Lower lobe of right lung (tissue), 2 donors: Measurements from ENCODE around the gene PI4KA. TPM values are rescaled to one million over a fixed set of nuclear protein-coding genes. Genes with fewer than 3 reads are reported as not detected.
A peak's percentile ranks its signal among the peaks of the same experiment; 100 is the strongest.
"Not testable (repeated sequence)": the region's sequence is repeated elsewhere in the genome, so short reads cannot be mapped to it uniquely, and the experiment has no call there.

Experiments
- ATAC-seq, 2 donors: fragments of 200-7000 bp; cut with Tn5 transposase; one replicate each; pipeline ENCODE4 v1.9.1; 2020 to 2022; ENCODE audit warnings: mild to moderate bottlenecking in 2 of 2, moderate library complexity in 2 of 2
- DNase-seq: peaks from one replicate; pipeline ENCODE4 v3.0.0-alpha.2; 2020
- H3K27ac ChIP-seq: fragments of 200-600 bp; one replicate; pipeline ENCODE4 v1.8.0; 2022
- H3K27me3 ChIP-seq: fragments of 200-600 bp; one replicate; pipeline ENCODE4 v1.8.0; 2022; ENCODE audit warnings: low read depth
- H3K36me3 ChIP-seq: fragments of 200-600 bp; one replicate; pipeline ENCODE4 v1.8.0; 2022; ENCODE audit warnings: mild to moderate bottlenecking
- H3K4me1 ChIP-seq: fragments of 200-600 bp; one replicate; pipeline ENCODE4 v1.8.0; 2022
- H3K4me3 ChIP-seq: fragments of 200-600 bp; one replicate; pipeline ENCODE4 v1.8.0; 2022; ENCODE audit warnings: mild to moderate bottlenecking
- H3K9me3 ChIP-seq: fragments of 200-600 bp; one replicate; pipeline ENCODE4 v1.8.0; 2022
- CTCF ChIP-seq: fragments of 200-600 bp; IDR thresholded peaks from one replicate; pipeline ENCODE4 v1.8.0; 2022; ENCODE audit warnings: antibody characterized with exemption, mild to moderate bottlenecking
- intact Hi-C: fragments of 100-400 bp; cut with DNase I; formaldehyde crosslinking; loops from one replicate; pipeline ENCODE4 v1.11.0; 2022
- total RNA-seq: library from RNA; stranded (reverse); fragmentation: NEBNext Ultra II Directional; extraction: Animal tissue kit (Norgen Biotek cat#: 25700); gene quantifications from one replicate; pipeline ENCODE4 v1.2.1, GENCODE V29; 2021
- donor health status: DM: no; HTN: yes; CAD: no; lungs with severe emphysema.

Gene PI4KA
- total RNA-seq, 1 donor from 2014 or later: 109 TPM

GRCh38 chr22:20834206-20834605 is 24.4 kb downstream of the PI4KA start:
- TF ChIP-seq CTCF: no peak
- intact Hi-C loops: no loop called here

DNA sequence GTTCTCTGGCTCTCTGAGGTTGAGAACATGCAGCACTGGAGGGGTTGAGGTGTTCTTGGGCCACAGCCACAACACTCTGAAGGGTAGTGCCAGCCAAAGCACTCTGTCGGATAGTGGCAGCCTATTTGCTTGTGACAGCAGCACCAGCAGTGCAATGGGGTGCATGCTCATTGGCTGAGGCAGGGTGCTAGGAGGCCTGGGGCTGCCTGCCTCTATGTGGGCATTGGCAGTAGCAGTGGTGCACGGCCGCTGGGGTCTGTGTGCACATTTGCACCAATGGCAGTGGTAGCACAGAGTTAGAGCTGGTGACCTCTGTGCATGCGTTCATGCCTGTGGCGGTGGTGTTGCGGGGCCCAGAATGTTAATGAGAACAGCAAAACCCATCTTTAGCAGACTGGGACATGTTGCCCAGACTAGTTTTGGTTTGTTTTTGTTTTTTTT is 25.4 kb downstream of the PI4KA start:
- no peak for DNase-seq
- H3K36me3 ChIP-seq: peaks cover 67% of the 10 kb centered on the region
- no peak overlapping the region for H3K4me3 ChIP-seq
- TF ChIP-seq CTCF: no peak
- no peaks in the 10 kb centered on the region for H3K9me3 ChIP-seq
- intact Hi-C loops: no loop called here
- peak in 1 of 2 donors; percentile 19 for ATAC-seq
- H3K4me1 ChIP-seq: no peaks in the 10 kb centered on the region
- no peaks in the 10 kb centered on the region for H3K27me3 ChIP-seq
- H3K27ac ChIP-seq: no peak overlapping the region

More at GRCh38 chr22:20834206-20834605, 24.4 kb downstream of the PI4KA start:
- Histone ChIP-seq H3K27me3 (no peaks in the 10 kb centered on the region), H3K27ac (no peak overlapping the region), H3K36me3 (peaks cover 58% of the 10 kb centered on the region), H3K4me1 (no peaks in the 10 kb centered on the region), H3K4me3 (no peak overlapping the region), H3K9me3 (no peaks in the 10 kb centered on the region)
- DNase-seq: no peak
- ATAC-seq: no peak

- Histone ChIP-seq H3K27ac (no peak overlapping the region), H3K9me3 (no peaks in the 10 kb centered on the region), H3K4me3 (no peak overlapping the region), H3K36me3 (peaks cover 94% of the 10 kb centered on the region), H3K27me3 (no peaks in the 10 kb centered on the region), H3K4me1 (no peaks in the 10 kb centered on the region)
- TF ChIP-seq CTCF: no peak
- ATAC-seq: no peak
- DNase-seq: no peak
- intact Hi-C loops: no loop called here
These were observed 29.0 kb downstream of the PI4KA start for GRCh38 chr22:20829491-20830134.

DNA sequence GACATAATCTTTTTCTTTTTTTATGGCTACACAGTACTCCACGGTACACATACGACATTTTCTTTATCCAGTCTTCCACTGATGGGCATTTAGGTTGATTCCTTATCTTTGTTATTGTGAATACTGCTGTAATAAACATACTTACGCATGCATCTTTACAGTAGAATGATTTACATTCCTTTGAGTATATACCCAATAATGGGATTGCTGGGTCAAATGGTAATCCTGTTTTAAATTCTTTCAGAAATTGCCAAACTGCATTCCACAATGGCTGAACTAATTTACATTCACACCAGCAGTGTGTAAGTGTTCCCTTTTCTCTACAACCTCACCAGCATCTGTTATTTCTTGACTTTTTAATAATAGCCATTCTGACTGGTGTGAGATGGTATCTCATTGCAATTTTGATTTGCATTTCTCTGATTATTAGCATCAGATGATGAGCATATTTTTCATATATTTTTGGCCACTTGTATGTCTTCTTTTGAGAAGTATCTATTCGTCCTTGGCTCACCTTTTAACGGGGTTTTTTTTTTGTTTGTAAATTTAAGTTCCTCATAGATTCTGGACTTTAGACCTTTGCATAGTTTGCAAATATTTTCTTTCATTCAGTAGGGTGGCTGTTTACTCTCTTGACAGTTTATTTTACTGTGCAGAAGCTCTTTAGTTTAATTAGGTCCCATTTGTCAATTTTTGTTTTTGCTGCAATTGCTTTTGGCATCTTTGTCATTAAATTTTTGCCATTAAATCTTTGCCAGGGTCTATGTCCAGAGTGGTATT is 32.0 kb downstream of the PI4KA start:
- DNase-seq, H3K27me3 ChIP-seq, H3K27ac ChIP-seq, H3K4me1 ChIP-seq, intact Hi-C loops, ATAC-seq, H3K9me3 ChIP-seq, H3K4me3 ChIP-seq: not testable (repeated sequence)
- peaks cover 93% of the 10 kb centered on the region for H3K36me3 ChIP-seq

- Histone ChIP-seq H3K27me3 (no peaks in the 10 kb centered on the region), H3K9me3 (no peaks in the 10 kb centered on the region), H3K27ac (no peak overlapping the region), H3K36me3 (peaks cover 90% of the 10 kb centered on the region), H3K4me1 (no peaks in the 10 kb centered on the region), H3K4me3 (no peak overlapping the region)
- intact Hi-C loops: no loop called here
- no peak for ATAC-seq
- no peak for DNase-seq
- TF ChIP-seq CTCF: no peak
These were observed 33.0 kb downstream of the PI4KA start for GRCh38 chr22:20825624-20826023.

DNA sequence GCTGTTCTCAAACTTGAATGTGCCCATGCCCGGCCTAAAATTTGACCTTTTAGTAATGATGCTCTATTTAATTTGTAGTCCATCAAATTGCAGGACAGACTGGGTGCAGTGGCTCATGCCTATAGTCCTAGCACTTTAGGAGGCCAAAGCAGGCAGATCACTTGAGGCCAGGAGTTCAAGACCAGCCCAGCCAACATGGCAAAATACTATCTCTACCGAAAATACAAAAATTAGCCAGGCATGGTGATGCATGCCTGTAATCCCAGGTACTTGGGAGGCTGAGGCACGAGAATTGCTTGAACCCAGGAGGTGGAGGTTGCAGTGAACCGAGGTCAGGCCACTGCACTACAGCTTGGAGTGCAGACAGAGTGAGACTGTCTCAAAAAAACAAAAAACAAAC is 33.4 kb downstream of the PI4KA start:
- H3K27ac ChIP-seq, H3K9me3 ChIP-seq, DNase-seq, H3K4me3 ChIP-seq, intact Hi-C loops, H3K4me1 ChIP-seq, H3K27me3 ChIP-seq, ATAC-seq: not testable (repeated sequence)
- peaks cover 90% of the 10 kb centered on the region for H3K36me3 ChIP-seq
